ENCODE data around the gene ESYT1. TPM values are rescaled to one million over a fixed set of nuclear protein-coding genes. Genes with fewer than 3 reads are reported as not detected.

The ESYT1 gene
- total and polyA plus RNA-seq, 5 donors = 29.1 to 38.5 (median 32.1) TPM

DNA sequence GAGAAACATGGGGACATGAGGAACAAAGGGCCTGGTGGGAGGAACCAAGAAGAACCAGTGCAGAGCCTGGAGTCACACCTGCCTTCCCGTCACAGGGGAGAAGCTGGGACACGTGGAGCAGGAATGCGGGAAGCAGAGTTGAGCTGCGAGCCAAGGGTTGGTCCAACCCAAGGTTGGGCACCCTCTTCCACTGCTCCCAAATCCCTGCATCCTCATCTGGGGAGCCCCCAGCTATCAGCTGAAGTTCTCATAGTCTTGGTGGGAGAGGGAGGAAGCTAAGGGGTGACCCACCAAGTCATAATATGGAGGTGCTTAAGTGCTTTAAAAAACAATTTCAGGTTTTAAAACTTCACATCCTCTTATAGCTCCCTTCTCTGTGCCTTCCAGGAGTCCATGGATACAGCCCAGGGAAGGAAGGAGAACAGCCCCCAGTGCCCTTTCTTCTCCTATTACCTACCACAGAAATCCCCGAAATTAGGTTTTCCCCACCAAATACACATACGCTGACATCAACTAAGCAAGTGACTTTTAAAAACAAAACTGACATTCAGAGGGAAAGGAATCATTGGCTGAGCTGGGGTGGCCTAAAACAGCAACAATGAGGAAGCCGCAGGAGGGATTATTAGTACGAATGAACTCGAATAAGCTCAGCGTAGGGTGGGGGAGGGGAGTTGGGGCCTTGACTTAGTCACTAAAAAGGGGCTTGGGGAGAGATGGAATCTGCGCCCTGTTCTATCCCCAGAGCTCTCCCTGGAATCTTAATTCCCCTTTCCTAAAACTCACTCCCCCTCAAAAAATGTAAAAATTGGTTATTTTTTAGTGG lies 34.6 kb downstream of the ESYT1 start:
- intact Hi-C loops (cut with DNase I) = loop anchor here in 1 of 4 donors (5.0 kb wide), 1 partner anchor 40 kb away; no protein-coding TSS in a partner anchor
- WGBS = 49% methylated on average over 11 of the region's 11 CpGs
- no peaks in the 10 kb centered on the region for H3K27me3 ChIP-seq (ENCODE audit: control insufficient read depth, insufficient read depth)
- ATAC-seq (no peak), DNase-seq (no peak)
- no peak overlapping the region for H3K27ac ChIP-seq (ENCODE audit: low read length)
- H3K4me3 ChIP-seq (ENCODE audit: low read length) = no peak overlapping the region
- H3K9me3 ChIP-seq (ENCODE audit: control insufficient read depth, low read length) = no peaks in the 10 kb centered on the region
- H3K4me1 ChIP-seq (ENCODE audit: control insufficient read depth, insufficient read depth, low read length) = peaks cover 4% of the 10 kb centered on the region

DNA sequence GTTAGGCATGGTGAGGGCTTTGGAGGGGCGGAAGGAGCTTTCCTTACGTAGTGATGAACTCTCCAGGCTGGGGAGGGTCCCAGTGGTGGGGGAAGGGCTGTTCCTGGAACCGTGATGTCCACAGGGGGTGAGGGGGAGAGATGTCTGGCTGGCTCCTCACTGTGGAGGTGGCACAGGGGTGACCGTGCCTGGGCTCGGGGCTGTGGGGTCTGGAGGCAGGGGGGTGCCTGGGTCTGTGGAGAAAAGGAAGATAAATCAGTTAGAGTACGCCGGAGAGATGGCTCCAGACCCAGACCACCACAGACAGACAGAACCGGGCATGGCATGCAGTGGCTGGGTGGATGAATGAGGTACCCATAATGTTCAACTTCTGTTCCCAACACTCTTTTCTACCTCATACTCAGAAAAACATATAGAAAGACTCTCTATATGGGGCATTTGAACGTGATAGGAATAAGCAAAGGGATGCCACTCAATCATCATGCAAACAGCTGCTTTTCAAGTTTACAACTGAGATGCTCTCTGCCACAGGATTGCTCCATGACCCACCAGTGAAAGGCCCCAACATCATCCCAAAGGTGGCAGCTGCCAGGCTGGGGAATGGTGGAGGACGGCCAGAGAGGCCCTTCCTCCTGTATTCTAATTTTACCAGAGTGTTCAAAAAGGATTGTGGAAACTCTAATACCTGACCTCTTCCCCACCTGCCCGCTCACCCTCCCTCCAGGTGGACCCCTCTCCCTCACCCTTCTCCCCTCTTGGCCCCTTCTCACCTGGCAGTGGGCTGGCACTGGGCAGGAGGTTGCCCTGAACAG lies 35.7 kb downstream of the ESYT1 start:
- H3K27ac ChIP-seq (ENCODE audit: low read length) = no peak overlapping the region
- 59% methylated on average over 11 of the region's 11 CpGs for WGBS
- ATAC-seq (no peak), DNase-seq (peak in 1 of 3 donors; percentile 65)
- peaks cover 4% of the 10 kb centered on the region for H3K4me1 ChIP-seq (ENCODE audit: control insufficient read depth, insufficient read depth, low read length)
- no peaks in the 10 kb centered on the region for H3K9me3 ChIP-seq (ENCODE audit: control insufficient read depth, low read length)
- intact Hi-C loops (cut with DNase I) = loop anchor here in 1 of 4 donors (5.0 kb wide), 1 partner anchor 41 kb away; no protein-coding TSS in a partner anchor
- H3K27me3 ChIP-seq (ENCODE audit: control insufficient read depth, insufficient read depth) = no peaks in the 10 kb centered on the region
- no peak overlapping the region for H3K4me3 ChIP-seq (ENCODE audit: low read length)

DNA sequence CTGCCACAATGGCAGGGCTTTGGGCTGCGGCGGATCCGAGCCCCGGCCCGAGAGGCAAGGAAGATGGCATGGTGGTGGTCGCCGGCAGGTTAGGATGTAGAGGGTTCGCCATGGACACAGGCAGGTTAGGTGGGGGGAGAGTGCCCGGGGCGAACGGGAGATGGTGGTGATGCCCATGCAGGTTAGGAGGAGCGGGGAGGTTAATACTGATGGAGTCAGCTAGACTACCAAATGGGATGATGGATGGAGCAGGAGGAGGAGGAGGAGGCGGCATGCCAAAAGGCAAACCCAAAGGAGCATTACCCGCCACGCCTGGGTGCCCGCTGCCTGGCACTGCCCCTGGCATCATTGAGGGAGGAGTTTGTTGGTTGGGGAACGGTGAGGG lies 36.3 kb downstream of the ESYT1 start:
- intact Hi-C loops (cut with DNase I) = loop anchor here in 1 of 4 donors (5.0 kb wide), 1 partner anchor 42 kb away; no protein-coding TSS in a partner anchor
- DNase-seq (no peak), ATAC-seq (peak; percentile 1 to 7)
- H3K4me3 ChIP-seq (ENCODE audit: low read length) = no peak overlapping the region
- 90% methylated on average over 17 of the region's 17 CpGs for WGBS
- H3K9me3 ChIP-seq (ENCODE audit: control insufficient read depth, low read length) = no peaks in the 10 kb centered on the region
- H3K27ac ChIP-seq (ENCODE audit: low read length) = no peak overlapping the region
- no peaks in the 10 kb centered on the region for H3K27me3 ChIP-seq (ENCODE audit: control insufficient read depth, insufficient read depth)
- H3K4me1 ChIP-seq (ENCODE audit: control insufficient read depth, insufficient read depth, low read length) = peaks cover 4% of the 10 kb centered on the region

GRCh38 chr12:56165369-56165768 lies 37.3 kb downstream of the ESYT1 start:
- intact Hi-C loops (cut with DNase I) = no loop called here
- WGBS = 38% methylated on average over 4 of the region's 4 CpGs
- no peaks in the 10 kb centered on the region for H3K9me3 ChIP-seq (ENCODE audit: control insufficient read depth, low read length)
- H3K4me1 ChIP-seq (ENCODE audit: control insufficient read depth, insufficient read depth, low read length) = peaks cover 4% of the 10 kb centered on the region
- DNase-seq (peak in 1 of 3 donors; percentile 61), ATAC-seq (peak; percentile 1 to 2)
- H3K4me3 ChIP-seq (ENCODE audit: low read length) = no peak overlapping the region
- no peak overlapping the region for H3K27ac ChIP-seq (ENCODE audit: low read length)
- no peaks in the 10 kb centered on the region for H3K27me3 ChIP-seq (ENCODE audit: control insufficient read depth, insufficient read depth)

DNA sequence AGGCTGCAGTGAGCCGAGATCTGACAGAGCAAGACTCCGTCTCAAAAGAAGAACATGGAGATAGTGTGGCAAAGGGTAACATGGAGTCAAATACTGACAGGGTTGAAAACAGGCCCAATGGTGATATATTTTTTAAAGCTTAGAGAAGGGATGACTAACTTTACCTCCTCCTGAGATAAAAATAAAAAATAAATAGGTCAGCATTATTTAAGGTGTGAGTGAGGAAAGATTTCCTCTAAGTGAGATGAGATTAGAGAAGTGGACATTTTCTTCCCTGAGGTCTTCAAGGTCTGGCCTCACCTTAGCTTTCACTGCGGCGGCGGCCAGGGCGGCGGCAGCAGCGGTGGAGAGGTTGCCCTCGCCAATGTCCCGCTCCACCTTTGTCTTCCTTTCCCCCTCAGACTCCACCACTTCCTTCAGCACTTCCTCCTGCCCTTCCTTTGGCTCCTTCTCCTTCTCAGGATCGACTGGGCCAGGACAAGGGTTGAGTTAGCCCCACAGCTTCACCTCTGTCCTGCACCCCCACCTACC lies 41.2 kb downstream of the ESYT1 start:
- intact Hi-C loops (cut with DNase I) = no loop called here
- H3K4me3 ChIP-seq (ENCODE audit: low read length) = no peak overlapping the region
- H3K9me3 ChIP-seq (ENCODE audit: control insufficient read depth, low read length) = no peaks in the 10 kb centered on the region
- no peaks in the 10 kb centered on the region for H3K4me1 ChIP-seq (ENCODE audit: control insufficient read depth, insufficient read depth, low read length)
- no peak overlapping the region for H3K27ac ChIP-seq (ENCODE audit: low read length)
- 88% methylated on average over 11 of the region's 11 CpGs for WGBS
- DNase-seq = no peak
- H3K27me3 ChIP-seq (ENCODE audit: control insufficient read depth, insufficient read depth) = no peaks in the 10 kb centered on the region
- no peak for ATAC-seq

- peak in 1 of 2 donors; percentile 19 for ATAC-seq
- Histone ChIP-seq H3K4me1 (ENCODE audit: control insufficient read depth, insufficient read depth, low read length) (no peaks in the 10 kb centered on the region), H3K4me3 (ENCODE audit: low read length) (no peak overlapping the region), H3K9me3 (ENCODE audit: control insufficient read depth, low read length) (no peaks in the 10 kb centered on the region), H3K27me3 (ENCODE audit: control insufficient read depth, insufficient read depth) (no peaks in the 10 kb centered on the region), H3K27ac (ENCODE audit: low read length) (no peak overlapping the region)
- 81% methylated on average over 7 of the region's 7 CpGs for WGBS
- intact Hi-C loops (cut with DNase I) = no loop called here
- DNase-seq = no peak
Observed at GRCh38 chr12:56172839-56173238, 44.8 kb downstream of the ESYT1 start.

- Histone ChIP-seq H3K27ac (ENCODE audit: low read length) (no peak overlapping the region), H3K4me1 (ENCODE audit: control insufficient read depth, insufficient read depth, low read length) (no peaks in the 10 kb centered on the region), H3K27me3 (ENCODE audit: control insufficient read depth, insufficient read depth) (no peaks in the 10 kb centered on the region), H3K9me3 (ENCODE audit: control insufficient read depth, low read length) (no peaks in the 10 kb centered on the region), H3K4me3 (ENCODE audit: low read length) (no peak overlapping the region)
- 87% methylated on average over 3 of the region's 3 CpGs for WGBS
- no peak for DNase-seq
- intact Hi-C loops (cut with DNase I) = no loop called here
- no peak for ATAC-seq
Observed at GRCh38 chr12:56178347-56178746, 50.3 kb downstream of the ESYT1 start.

DNA sequence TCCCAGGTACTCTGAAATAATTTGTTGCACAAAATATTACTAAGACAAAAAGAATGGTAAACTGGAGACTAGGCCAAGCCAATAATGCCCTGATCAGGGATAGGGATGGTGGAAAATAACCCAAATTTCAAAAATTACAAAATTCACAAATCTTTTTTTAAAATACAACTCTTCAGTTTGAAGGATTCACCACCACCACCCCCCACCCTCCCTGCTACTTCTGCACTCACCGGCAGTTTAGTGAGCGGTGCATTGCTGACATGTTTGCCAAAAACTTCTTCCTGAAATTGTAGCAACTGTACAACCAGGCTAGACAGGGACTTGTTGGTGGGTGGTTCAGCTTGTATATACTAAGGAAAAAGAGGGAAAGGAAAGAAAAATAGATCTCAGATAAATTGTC lies 58.9 kb downstream of the ESYT1 start:
- Histone ChIP-seq H3K9me3 (ENCODE audit: control insufficient read depth, low read length) (no peaks in the 10 kb centered on the region), H3K4me1 (ENCODE audit: control insufficient read depth, insufficient read depth, low read length) (peaks cover 9% of the 10 kb centered on the region), H3K4me3 (ENCODE audit: low read length) (no peak overlapping the region), H3K27me3 (ENCODE audit: control insufficient read depth, insufficient read depth) (no peaks in the 10 kb centered on the region), H3K27ac (ENCODE audit: low read length) (no peak overlapping the region)
- intact Hi-C loops (cut with DNase I) = loop anchor here in 2 of 4 donors (5.0 to 10.0 kb wide), 2 partner anchors 62 to 65 kb away; partner anchors contain the start of gene ESYT1 (in 1 of the 2)
- WGBS = 33% methylated on average over 2 of the region's 2 CpGs
- ATAC-seq = no peak
- no peak for DNase-seq

DNA sequence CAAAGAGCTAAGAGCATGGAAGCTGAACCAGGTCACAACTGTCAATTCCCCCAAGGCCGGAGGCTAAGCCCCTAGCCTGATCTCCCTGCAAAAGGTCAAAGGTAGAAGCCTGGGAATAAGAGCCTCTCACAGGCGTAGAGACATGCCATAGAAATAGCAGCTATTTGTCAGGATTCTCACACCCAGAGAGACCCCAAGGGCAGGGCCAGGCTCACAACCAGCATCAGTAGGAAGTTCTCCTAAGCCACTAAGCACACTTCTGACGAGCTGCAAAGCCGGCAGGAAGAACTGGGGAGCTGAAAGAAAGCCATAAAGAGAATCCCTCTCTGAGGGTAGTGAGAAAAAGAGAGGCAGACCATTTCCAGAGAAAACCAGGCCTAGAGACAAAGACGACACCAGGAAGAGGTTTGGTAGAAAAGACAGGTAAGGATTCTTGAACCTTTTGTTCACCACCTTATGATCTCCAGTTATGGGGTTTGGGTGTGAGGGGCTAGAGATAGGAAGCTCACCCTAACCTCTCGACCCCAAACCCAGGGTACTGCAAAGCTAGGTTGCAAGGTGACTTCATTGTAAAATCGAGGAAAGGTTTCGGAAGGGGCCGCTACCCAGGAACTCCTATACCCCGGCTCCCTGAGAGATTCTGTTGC lies 60.2 kb downstream of the ESYT1 start:
- no peak for DNase-seq
- peak overlapping the region; percentile 100 for H3K4me3 ChIP-seq (ENCODE audit: low read length)
- no peaks in the 10 kb centered on the region for H3K27me3 ChIP-seq (ENCODE audit: control insufficient read depth, insufficient read depth)
- no peak for ATAC-seq
- peaks cover 9% of the 10 kb centered on the region for H3K4me1 ChIP-seq (ENCODE audit: control insufficient read depth, insufficient read depth, low read length)
- H3K27ac ChIP-seq (ENCODE audit: low read length) = peak overlapping the region; percentile 73
- intact Hi-C loops (cut with DNase I) = loop anchor here (2.0 to 10.0 kb wide), 3 partner anchors 63 to 69 kb away; partner anchors contain the start of genes ZC3H10 (in 2 of the 4) and ESYT1 (in 1 of the 4)
- WGBS = 12% methylated on average over 10 of the region's 10 CpGs
- no peaks in the 10 kb centered on the region for H3K9me3 ChIP-seq (ENCODE audit: control insufficient read depth, low read length)

DNA sequence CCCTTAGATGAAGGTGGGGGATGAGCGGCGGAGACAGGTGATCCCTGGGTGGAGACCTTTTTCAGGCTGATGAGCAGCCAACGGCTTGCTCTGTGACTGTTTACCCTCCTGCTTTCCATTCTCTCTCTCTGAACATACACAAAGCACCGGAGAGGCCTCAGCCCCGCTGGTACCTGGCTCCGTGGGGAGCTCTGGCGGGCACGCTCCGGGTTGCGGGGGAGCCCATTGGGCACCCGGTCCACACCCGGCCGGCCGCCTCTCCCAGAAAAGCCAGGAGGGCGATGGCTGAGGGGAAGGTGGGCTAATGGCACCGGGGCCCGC lies 60.7 kb downstream of the ESYT1 start:
- H3K27ac ChIP-seq (ENCODE audit: low read length) = peak overlapping the region; percentile 73
- H3K27me3 ChIP-seq (ENCODE audit: control insufficient read depth, insufficient read depth) = no peaks in the 10 kb centered on the region
- ATAC-seq (peak; percentile 1 to 4), DNase-seq (no peak)
- H3K4me3 ChIP-seq (ENCODE audit: low read length) = peak overlapping the region; percentile 100
- H3K9me3 ChIP-seq (ENCODE audit: control insufficient read depth, low read length) = no peaks in the 10 kb centered on the region
- 4% methylated on average over 17 of the region's 17 CpGs for WGBS
- peaks cover 9% of the 10 kb centered on the region for H3K4me1 ChIP-seq (ENCODE audit: control insufficient read depth, insufficient read depth, low read length)
- intact Hi-C loops (cut with DNase I) = loop anchor here (2.0 to 10.0 kb wide), 3 partner anchors 64 to 70 kb away; partner anchors contain the start of genes ZC3H10 (in 2 of the 4) and ESYT1 (in 1 of the 4)

All from right cardiac atrium (tissue), 5 donors.